OCI-LY7 (cell line): ENCODE results near the gene SEMG2. TPM values are rescaled to one million over a fixed set of nuclear protein-coding genes. Genes with fewer than 3 reads are reported as not detected.

ENCODE experiments used
- BruUV-seq: library from RNA; stranded (reverse); fragments of 400-500 nt; replicated peaks from 2 replicates; lab custom pipeline; 2021; lab: Mats Ljungman, UMichigan
- CTCF ChIA-PET: fragments of 300-600 bp; sonication (Branson Sonifier 250); formaldehyde crosslinking; loops from one replicate; lab custom pipeline; 2022; ENCODE audit warnings: antibody characterized with exemption; ENCODE audit not compliant: unreplicated experiment; lab: Charles Lee
- POLR2A ChIA-PET: fragments of 300-600 bp; sonication (Branson Sonifier 250); formaldehyde crosslinking; loops from one replicate; lab custom pipeline; 2022; ENCODE audit warnings: antibody characterized with exemption; lab: Charles Lee
- DNase-seq: peaks from one replicate; pipeline ENCODE4 v3.0.0-alpha.2; 2015; ENCODE audit warnings: low spot score
- H2AFZ ChIP-seq: fragments of 200-600 bp; sonication (generic), shearing (Covaris generic); 2 replicates; pipeline ENCODE4 v1.6.1; 2014; ENCODE audit warnings: mild to moderate bottlenecking, antibody characterized with exemption, low read length, moderate library complexity
- H3K27ac ChIP-seq: fragments of 200-600 bp; sonication (generic); 2 replicates; pipeline ENCODE4 v1.5.1; 2014; ENCODE audit warnings: mixed run types, low read depth, mild to moderate bottlenecking, moderate library complexity, low read length, inconsistent platforms; ENCODE audit not compliant: poor library complexity, severe bottlenecking
- H3K36me3 ChIP-seq: fragments of 200-600 bp; sonication (generic); 2 replicates; pipeline ENCODE4 v1.6.1; 2014; ENCODE audit warnings: mild to moderate bottlenecking, antibody characterized with exemption, low read length, moderate library complexity, mixed read lengths; ENCODE audit not compliant: insufficient read depth
- H3K4me1 ChIP-seq: fragments of 200-600 bp; sonication (generic); 2 replicates; pipeline ENCODE4 v1.5.1; 2014; ENCODE audit warnings: mild to moderate bottlenecking, low read length; ENCODE audit not compliant: insufficient read depth, poor library complexity, severe bottlenecking
- H3K4me2 ChIP-seq: fragments of 200-600 bp; sonication (generic); 2 replicates; pipeline ENCODE4 v1.6.1; 2014; ENCODE audit warnings: mild to moderate bottlenecking, low read length
- H3K4me3 ChIP-seq: fragments of 200-600 bp; sonication (generic); 2 replicates; pipeline ENCODE4 v1.5.1; 2014; ENCODE audit warnings: mild to moderate bottlenecking, low read depth, low read length; ENCODE audit not compliant: poor library complexity, severe bottlenecking
- H3K79me2 ChIP-seq: fragments of 200-600 bp; sonication (generic); 2 replicates; pipeline ENCODE4 v1.6.1; 2016; ENCODE audit warnings: low read depth, mild to moderate bottlenecking, low read length, moderate library complexity, mixed read lengths; ENCODE audit not compliant: insufficient read depth
- H3K9me2 ChIP-seq: fragments of 200-600 bp; sonication (generic); 2 replicates; pipeline ENCODE4 v1.6.1; 2016; ENCODE audit warnings: mild to moderate bottlenecking, low read length, mixed read lengths; ENCODE audit not compliant: insufficient read depth
- H3K9me3 ChIP-seq: fragments of 200-600 bp; sonication (generic); 2 replicates; pipeline ENCODE4 v1.6.1; 2014; ENCODE audit warnings: mild to moderate bottlenecking, mixed run types, low read length, mixed read lengths
- H4K20me1 ChIP-seq: fragments of 200-600 bp; sonication (generic); 2 replicates; pipeline ENCODE4 v1.6.1; 2014; ENCODE audit warnings: mild to moderate bottlenecking, antibody characterized with exemption, low read length, moderate library complexity, mixed read lengths; ENCODE audit not compliant: insufficient read depth
- EZH2phosphoT487 ChIP-seq: fragments of 200-600 bp; sonication (generic); IDR thresholded peaks from 2 replicates; pipeline ENCODE4 v1.6.1; 2018; ENCODE audit warnings: low read depth, borderline replicate concordance, mild to moderate bottlenecking, mixed run types, antibody characterized with exemption, low read length, moderate library complexity, mixed read lengths
- intact Hi-C: fragments of 100-400 bp; cut with micrococcal nuclease; formaldehyde crosslinking; loops from one replicate; pipeline ENCODE4 v1.10.0; 2022; ENCODE audit not compliant: unreplicated experiment
- total RNA-seq, 2 experiments: library from RNA; depleted of rRNA in 1 of 2; stranded (reverse); fragments of >200 nt in 1 of 2; shearing (Covaris generic) in 1 of 2; gene quantifications; 2 replicates each; pipeline ENCODE4 v1.2.3, GENCODE V29; 2014 to 2022
- TF ChIP-seq, protein P1 (sequence below): fragments of 200-600 bp; sonication (generic); conservative IDR thresholded peaks from 2 replicates; pipeline ENCODE4 v1.5.1; 2014; ENCODE audit warnings: mild to moderate bottlenecking, antibody characterized with exemption, low read length, moderate library complexity, mixed read lengths

Gene SEMG2
- total RNA-seq, 2 experiments from 2014 or later, result not detected

DNA sequence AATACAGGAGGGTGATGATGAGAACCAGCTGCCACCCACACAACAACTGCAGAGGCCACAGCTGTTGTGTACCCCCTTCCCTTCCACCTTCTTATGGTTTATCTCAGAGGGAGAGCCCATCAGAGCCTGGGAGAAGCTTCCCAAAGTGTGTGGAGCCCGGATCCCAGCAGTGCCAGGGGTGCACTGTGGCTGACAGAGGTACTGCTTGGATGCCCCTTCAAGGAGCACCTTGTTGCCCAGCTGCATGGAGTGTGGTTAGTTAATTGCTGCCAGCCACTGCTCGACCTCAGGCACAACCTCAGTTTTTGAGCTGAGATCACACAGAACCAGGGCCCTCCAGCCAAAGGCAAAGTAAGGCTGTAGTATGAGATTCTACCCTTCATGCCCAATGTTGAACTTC lies 33.5 kb upstream of the SEMG2 start:
- Histone ChIP-seq H2AFZ (no peak overlapping the region), H3K4me2 (no peak overlapping the region), H3K27ac (no peak overlapping the region), H3K9me3 (no peaks in the 10 kb centered on the region), H3K9me2 (no peaks in the 10 kb centered on the region), H3K36me3 (no peaks in the 10 kb centered on the region), H3K4me1 (no peaks in the 10 kb centered on the region), H3K4me3 (no peak overlapping the region), H3K79me2 (no peaks in the 10 kb centered on the region), H4K20me1 (no peaks in the 10 kb centered on the region)
- CTCF ChIA-PET, result no interaction called here
- BruUV-seq, result no TSS peak
- no peak for DNase-seq
- no peak for TF ChIP-seq EZH2phosphoT487
- TF ChIP-seq, protein P1, sequence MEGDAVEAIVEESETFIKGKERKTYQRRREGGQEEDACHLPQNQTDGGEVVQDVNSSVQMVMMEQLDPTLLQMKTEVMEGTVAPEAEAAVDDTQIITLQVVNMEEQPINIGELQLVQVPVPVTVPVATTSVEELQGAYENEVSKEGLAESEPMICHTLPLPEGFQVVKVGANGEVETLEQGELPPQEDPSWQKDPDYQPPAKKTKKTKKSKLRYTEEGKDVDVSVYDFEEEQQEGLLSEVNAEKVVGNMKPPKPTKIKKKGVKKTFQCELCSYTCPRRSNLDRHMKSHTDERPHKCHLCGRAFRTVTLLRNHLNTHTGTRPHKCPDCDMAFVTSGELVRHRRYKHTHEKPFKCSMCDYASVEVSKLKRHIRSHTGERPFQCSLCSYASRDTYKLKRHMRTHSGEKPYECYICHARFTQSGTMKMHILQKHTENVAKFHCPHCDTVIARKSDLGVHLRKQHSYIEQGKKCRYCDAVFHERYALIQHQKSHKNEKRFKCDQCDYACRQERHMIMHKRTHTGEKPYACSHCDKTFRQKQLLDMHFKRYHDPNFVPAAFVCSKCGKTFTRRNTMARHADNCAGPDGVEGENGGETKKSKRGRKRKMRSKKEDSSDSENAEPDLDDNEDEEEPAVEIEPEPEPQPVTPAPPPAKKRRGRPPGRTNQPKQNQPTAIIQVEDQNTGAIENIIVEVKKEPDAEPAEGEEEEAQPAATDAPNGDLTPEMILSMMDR, result no peak
- intact Hi-C loops, result no loop called here
- POLR2A ChIA-PET, result no interaction called here

DNA sequence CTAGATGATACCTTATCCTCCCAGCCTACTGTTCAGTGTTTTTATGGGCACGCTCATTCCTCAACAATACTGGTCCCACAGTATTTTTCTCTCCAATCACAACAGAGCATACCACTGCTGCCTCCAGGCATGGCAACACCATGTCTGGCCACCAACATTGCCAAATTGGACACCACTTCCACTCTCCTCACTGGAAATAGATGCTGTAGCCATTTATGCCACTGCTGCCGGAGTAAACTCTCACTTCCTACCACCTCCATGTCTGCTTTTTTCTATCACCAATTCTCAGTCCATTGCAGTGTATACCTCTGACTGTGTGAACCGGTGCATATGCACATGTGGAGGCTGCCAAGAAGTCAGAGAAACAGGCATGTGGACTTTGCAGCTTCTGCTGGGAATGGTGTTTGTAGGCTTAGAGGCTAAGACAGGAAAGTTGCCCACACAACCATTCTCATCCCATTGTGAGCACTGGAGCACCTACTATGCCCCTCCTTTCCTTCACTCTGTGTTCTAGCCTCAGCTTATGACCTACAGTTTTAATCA lies 32.0 kb upstream of the SEMG2 start:
- Histone ChIP-seq H3K4me3 (no peak overlapping the region), H2AFZ (no peak overlapping the region), H3K27ac (no peak overlapping the region), H3K9me2 (no peaks in the 10 kb centered on the region), H3K79me2 (no peaks in the 10 kb centered on the region), H3K36me3 (no peaks in the 10 kb centered on the region), H3K4me2 (no peak overlapping the region), H3K4me1 (no peaks in the 10 kb centered on the region), H3K9me3 (no peaks in the 10 kb centered on the region), H4K20me1 (no peaks in the 10 kb centered on the region)
- DNase-seq, result no peak
- TF ChIP-seq, protein P1, result no peak
- TF ChIP-seq EZH2phosphoT487, result no peak
- ChIA-PET POLR2A (interaction anchor here (0.7 kb wide), 1 partner anchor 58 kb away, joined by 3 read pairs; no protein-coding TSS in a partner anchor), CTCF (no interaction called here)
- BruUV-seq, result no TSS peak
- intact Hi-C loops, result no loop called here

DNA sequence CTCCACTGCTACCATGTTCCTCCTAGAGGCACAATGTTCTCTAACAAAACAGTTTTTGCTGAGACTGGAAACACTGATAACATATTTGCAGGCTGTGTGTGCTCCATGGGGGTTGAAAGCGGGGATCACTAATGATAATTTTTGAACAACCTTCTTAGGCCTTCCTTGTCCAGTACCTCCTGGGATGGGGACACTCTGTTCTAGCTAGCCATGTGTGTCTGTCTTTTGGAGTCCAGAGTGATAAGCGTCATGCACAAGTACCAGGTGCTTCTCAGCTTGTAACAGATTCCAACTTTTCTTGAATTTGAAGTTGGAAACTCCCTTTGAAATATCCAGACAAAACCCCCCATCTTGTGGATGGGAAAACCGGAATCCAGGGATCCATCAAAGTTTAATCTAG lies 31.3 kb upstream of the SEMG2 start:
- no peak overlapping the region for H3K4me2 ChIP-seq
- no peak overlapping the region for H3K4me3 ChIP-seq
- no peak for TF ChIP-seq EZH2phosphoT487
- TF ChIP-seq, protein P1, result no peak
- no peaks in the 10 kb centered on the region for H3K9me2 ChIP-seq
- H3K9me3 ChIP-seq, result no peaks in the 10 kb centered on the region
- ChIA-PET POLR2A (no interaction called here), CTCF (no interaction called here)
- DNase-seq, result no peak
- no peaks in the 10 kb centered on the region for H4K20me1 ChIP-seq
- no peaks in the 10 kb centered on the region for H3K79me2 ChIP-seq
- BruUV-seq, result no TSS peak
- no peak overlapping the region for H3K27ac ChIP-seq
- H2AFZ ChIP-seq, result no peak overlapping the region
- no peaks in the 10 kb centered on the region for H3K36me3 ChIP-seq
- H3K4me1 ChIP-seq, result no peaks in the 10 kb centered on the region
- intact Hi-C loops, result no loop called here
